Posterior cingulate gyrus (tissue), 11 donors: Measurements from ENCODE around the gene CHST12.
"Not testable (repeated sequence)": the region's sequence is repeated elsewhere in the genome, so short reads cannot be mapped to it uniquely, and the experiment has no call there.

Experiments
- DNase-seq, 10 donors: peaks; one replicate each; pipeline versions ENCODE4 v3.0.0 to v3.0.0-alpha.2; 2020 to 2021; ENCODE audit warnings: mixed read lengths in 3 of 10
- intact Hi-C: fragments of 100-400 bp; cut with DNase I; formaldehyde crosslinking; loops from one replicate; pipeline ENCODE4 v1.15.1; 2023

The CHST12 gene

GRCh38 chr7:2376351-2377154, 26.9 kb upstream of the CHST12 start:
- intact Hi-C loops: no loop called here
- DNase-seq: peak in 1 of 10 donors; percentile 61

- peak in 1 of 10 donors; percentile 78 for DNase-seq
- intact Hi-C loops: not testable (repeated sequence)
Observed at GRCh38 chr7:2377492-2377891, 25.9 kb upstream of the CHST12 start.

GRCh38 chr7:2378125-2378524, 25.3 kb upstream of the CHST12 start:
- intact Hi-C loops, DNase-seq: not testable (repeated sequence)

GRCh38 chr7:2379161-2379560, 24.2 kb upstream of the CHST12 start:
- intact Hi-C loops: no loop called here

GRCh38 chr7:2379821-2380450, 23.5 kb upstream of the CHST12 start:
- DNase-seq: peak in 1 of 10 donors; percentile 41
- intact Hi-C loops: no loop called here

More at GRCh38 chr7:2379161-2379560, 24.2 kb upstream of the CHST12 start:
- no peak for DNase-seq

- intact Hi-C loops: no loop called here
- no peak for DNase-seq
Observed at GRCh38 chr7:2380461-2380860, 22.9 kb upstream of the CHST12 start.

GRCh38 chr7:2381227-2381626, 22.2 kb upstream of the CHST12 start:
- intact Hi-C loops: no loop called here
- peak in 1 of 10 donors; percentile 40 for DNase-seq

GRCh38 chr7:2381881-2382509, 21.4 kb upstream of the CHST12 start:
- intact Hi-C loops: no loop called here
- peak in 1 of 10 donors; percentile 72 for DNase-seq

- intact Hi-C loops: no loop called here
- DNase-seq: peak in 1 of 10 donors; percentile 82
Observed at GRCh38 chr7:2383543-2384274, 19.7 kb upstream of the CHST12 start.

- intact Hi-C loops: no loop called here
- peak in 4 of 10 donors; percentile 22 to 81 (median 54) for DNase-seq
Observed at GRCh38 chr7:2384354-2385243, 18.8 kb upstream of the CHST12 start.

- DNase-seq, intact Hi-C loops: not testable (repeated sequence)
Observed at GRCh38 chr7:2386122-2386521, 17.3 kb upstream of the CHST12 start.

- no peak for DNase-seq
- intact Hi-C loops: no loop called here
Observed at GRCh38 chr7:2386964-2387669, 16.3 kb upstream of the CHST12 start.

GRCh38 chr7:2387897-2388636, 15.3 kb upstream of the CHST12 start:
- intact Hi-C loops: no loop called here
- DNase-seq: no peak

GRCh38 chr7:2388637-2388954, 14.8 kb upstream of the CHST12 start:
- intact Hi-C loops: no loop called here
- no peak for DNase-seq

- DNase-seq: peak; percentile 45 to 96 (median 72)
- intact Hi-C loops: not testable (repeated sequence)
Observed at GRCh38 chr7:2390020-2390816, 13.2 kb upstream of the CHST12 start.

- DNase-seq: peak in 1 of 10 donors; percentile 51
- intact Hi-C loops: no loop called here
Observed at GRCh38 chr7:2393706-2394105, 9.7 kb upstream of the CHST12 start.

- peak in 1 of 10 donors; percentile 73 for DNase-seq
- intact Hi-C loops: no loop called here
Observed at GRCh38 chr7:2394566-2395082, 8.8 kb upstream of the CHST12 start.
